Measurements from ENCODE around the gene LYPD6B. TPM values are rescaled to one million over a fixed set of nuclear protein-coding genes. Genes with fewer than 3 reads are reported as not detected.

The LYPD6B gene
- total RNA-seq, 1 experiment from 2014 or later, result not detected

DNA sequence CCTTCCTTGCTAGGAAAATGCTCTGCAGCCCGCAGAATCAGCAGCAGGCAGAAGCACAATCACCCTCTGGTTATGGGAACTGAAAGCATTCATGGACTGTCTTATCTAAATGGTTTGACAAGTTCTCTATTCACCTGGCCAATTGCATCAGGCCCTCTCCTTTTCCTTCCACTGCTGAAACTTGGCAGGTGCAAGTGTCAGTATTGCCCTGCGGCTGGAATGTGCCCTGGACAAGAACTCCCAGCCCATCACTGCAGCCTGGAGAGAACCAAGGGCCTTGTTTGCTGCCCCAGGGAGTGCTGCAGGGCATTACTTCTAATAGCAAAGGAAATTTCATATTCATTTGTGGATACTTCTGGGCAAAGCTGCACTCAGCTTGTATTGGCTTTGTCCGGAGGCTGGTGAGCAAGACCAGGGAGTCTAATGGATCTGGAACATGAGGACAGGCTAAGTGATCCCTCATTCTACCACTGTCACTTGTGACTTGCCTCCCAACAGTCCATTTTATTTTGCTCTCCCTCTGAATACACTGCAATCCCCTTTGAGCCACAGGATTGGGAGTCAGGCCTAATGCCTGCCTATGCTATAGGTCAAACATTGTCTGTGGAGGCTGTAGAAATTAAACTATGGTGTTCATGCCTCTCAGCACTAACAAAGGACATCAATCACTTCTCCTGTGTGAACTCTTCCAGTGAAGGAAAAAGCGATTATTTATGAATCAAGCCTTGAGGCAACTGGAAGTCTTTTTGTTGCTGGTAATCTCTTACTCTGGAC is 116.9 kb downstream of the LYPD6B start:
- H3K27me3 ChIP-seq (replicated peaks; ENCODE audit: insufficient read depth, low read depth, low read length, poor library complexity), result no peaks in the 10 kb centered on the region
- intact Hi-C loops (cut with micrococcal nuclease; ENCODE audit: unreplicated experiment), result no loop called here
- H3K9me3 ChIP-seq (ENCODE audit: low read depth, low read length, poor library complexity, severe bottlenecking), result no peaks in the 10 kb centered on the region

DNA sequence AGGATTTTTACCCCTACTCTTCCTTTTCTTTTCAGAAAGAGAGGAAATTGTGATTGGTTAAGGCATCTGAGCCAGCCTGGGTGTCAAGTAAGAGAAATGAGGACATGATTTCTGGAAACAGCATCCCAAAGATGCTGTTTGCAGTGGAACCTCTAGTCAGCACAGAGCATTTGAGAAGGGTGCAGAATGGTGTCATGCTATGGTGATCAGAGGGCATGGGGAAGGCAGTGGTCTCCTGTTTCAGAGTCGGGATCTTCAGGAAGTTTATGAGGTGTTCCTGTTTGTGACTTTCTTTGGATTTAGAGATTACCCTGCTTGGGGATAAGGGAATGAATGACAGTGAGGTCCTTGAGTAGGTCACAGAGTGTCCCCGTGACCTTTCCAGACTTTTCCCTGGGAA is 117.5 kb downstream of the LYPD6B start:
- ChIA-PET CTCF (no interaction called here), POLR2A (ENCODE audit: low non-redundant PET) (no interaction called here)
- intact Hi-C loops (cut with micrococcal nuclease; ENCODE audit: unreplicated experiment), result no loop called here
- BruUV-seq (replicated peaks), result no TSS peak
- Histone ChIP-seq H3K4me3 (ENCODE audit: low read depth, low read length, poor library complexity, severe bottlenecking) (no peak overlapping the region), H3K4me1 (ENCODE audit: insufficient read depth, low read length, poor library complexity, severe bottlenecking) (peaks cover 9% of the 10 kb centered on the region), H3K9me3 (ENCODE audit: low read depth, low read length, poor library complexity, severe bottlenecking) (no peaks in the 10 kb centered on the region), H3K36me3 (ENCODE audit: insufficient read depth, low read length, poor library complexity, severe bottlenecking) (no peaks in the 10 kb centered on the region), H3K27ac (ENCODE audit: low read depth, low read length, poor library complexity, severe bottlenecking) (no peak overlapping the region), H3K27me3 (replicated peaks; ENCODE audit: insufficient read depth, low read depth, low read length, poor library complexity) (no peaks in the 10 kb centered on the region)
- TF ChIP-seq EZH2 (IDR thresholded peaks at IDR 0.05; ENCODE audit: borderline replicate concordance, low read depth, low read length, poor library complexity, severe bottlenecking), result no peak
- TF ChIP-seq, protein P1, sequence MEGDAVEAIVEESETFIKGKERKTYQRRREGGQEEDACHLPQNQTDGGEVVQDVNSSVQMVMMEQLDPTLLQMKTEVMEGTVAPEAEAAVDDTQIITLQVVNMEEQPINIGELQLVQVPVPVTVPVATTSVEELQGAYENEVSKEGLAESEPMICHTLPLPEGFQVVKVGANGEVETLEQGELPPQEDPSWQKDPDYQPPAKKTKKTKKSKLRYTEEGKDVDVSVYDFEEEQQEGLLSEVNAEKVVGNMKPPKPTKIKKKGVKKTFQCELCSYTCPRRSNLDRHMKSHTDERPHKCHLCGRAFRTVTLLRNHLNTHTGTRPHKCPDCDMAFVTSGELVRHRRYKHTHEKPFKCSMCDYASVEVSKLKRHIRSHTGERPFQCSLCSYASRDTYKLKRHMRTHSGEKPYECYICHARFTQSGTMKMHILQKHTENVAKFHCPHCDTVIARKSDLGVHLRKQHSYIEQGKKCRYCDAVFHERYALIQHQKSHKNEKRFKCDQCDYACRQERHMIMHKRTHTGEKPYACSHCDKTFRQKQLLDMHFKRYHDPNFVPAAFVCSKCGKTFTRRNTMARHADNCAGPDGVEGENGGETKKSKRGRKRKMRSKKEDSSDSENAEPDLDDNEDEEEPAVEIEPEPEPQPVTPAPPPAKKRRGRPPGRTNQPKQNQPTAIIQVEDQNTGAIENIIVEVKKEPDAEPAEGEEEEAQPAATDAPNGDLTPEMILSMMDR (conservative IDR thresholded peaks at IDR 0.05; ENCODE audit: low read depth, low read length), result no peak
- no peak for DNase-seq (ENCODE audit: low spot score)

More for the DNA sequence above, 116.9 kb downstream of the LYPD6B start:
- no TSS peak for BruUV-seq (replicated peaks)
- peaks cover 9% of the 10 kb centered on the region for H3K4me1 ChIP-seq (ENCODE audit: insufficient read depth, low read length, poor library complexity, severe bottlenecking)
- H3K4me3 ChIP-seq (ENCODE audit: low read depth, low read length, poor library complexity, severe bottlenecking), result no peak overlapping the region
- no peak for TF ChIP-seq EZH2 (IDR thresholded peaks at IDR 0.05; ENCODE audit: borderline replicate concordance, low read depth, low read length, poor library complexity, severe bottlenecking)
- TF ChIP-seq, protein P1 (conservative IDR thresholded peaks at IDR 0.05; ENCODE audit: low read depth, low read length), result no peak
- POLR2A ChIA-PET (ENCODE audit: low non-redundant PET), result no interaction called here
- no peak overlapping the region for H3K27ac ChIP-seq (ENCODE audit: low read depth, low read length, poor library complexity, severe bottlenecking)
- no peak for DNase-seq (ENCODE audit: low spot score)
- CTCF ChIA-PET, result no interaction called here
- no peaks in the 10 kb centered on the region for H3K36me3 ChIP-seq (ENCODE audit: insufficient read depth, low read length, poor library complexity, severe bottlenecking)

DNA sequence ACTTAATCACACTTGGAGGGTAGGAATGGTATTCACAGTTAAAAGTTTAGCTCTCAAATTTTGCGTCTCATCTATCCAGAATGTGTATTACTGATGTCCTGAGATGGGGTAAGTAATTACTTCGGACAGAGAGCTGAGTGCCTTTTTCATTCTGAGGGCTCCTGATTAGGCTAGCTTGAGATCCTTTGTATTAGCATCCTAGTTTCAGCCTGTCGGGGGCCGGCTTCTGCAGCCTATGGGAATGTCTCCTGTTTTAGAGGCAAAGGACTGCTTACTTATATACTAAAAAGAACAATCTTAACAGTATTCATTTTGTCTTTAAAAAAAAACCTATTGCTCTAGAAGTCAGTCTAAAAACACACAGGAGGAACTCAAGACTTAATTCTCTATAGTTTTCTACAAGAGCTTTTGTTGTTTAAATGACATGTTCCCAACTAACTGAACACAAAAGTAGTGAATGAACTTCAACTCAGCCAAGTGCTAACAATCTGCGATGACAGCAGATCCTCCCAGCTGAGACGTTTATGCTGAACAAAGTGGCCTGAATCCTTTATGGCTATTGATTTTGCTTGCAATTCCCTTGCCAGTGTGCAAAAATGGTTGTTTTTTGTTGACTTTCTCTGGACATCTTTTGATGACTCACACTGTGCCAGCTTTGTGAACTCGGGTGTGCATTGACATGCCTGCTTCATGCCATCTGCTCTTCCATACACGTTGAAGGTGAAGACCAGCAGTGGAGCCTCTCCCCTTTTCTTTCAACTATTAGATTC is 118.7 kb downstream of the LYPD6B start:
- DNase-seq (ENCODE audit: low spot score), result no peak
- Histone ChIP-seq H3K27ac (ENCODE audit: low read depth, low read length, poor library complexity, severe bottlenecking) (no peak overlapping the region), H3K4me1 (ENCODE audit: insufficient read depth, low read length, poor library complexity, severe bottlenecking) (peaks cover 8% of the 10 kb centered on the region), H3K4me3 (ENCODE audit: low read depth, low read length, poor library complexity, severe bottlenecking) (no peak overlapping the region), H3K27me3 (replicated peaks; ENCODE audit: insufficient read depth, low read depth, low read length, poor library complexity) (no peaks in the 10 kb centered on the region), H3K9me3 (ENCODE audit: low read depth, low read length, poor library complexity, severe bottlenecking) (no peaks in the 10 kb centered on the region), H3K36me3 (ENCODE audit: insufficient read depth, low read length, poor library complexity, severe bottlenecking) (no peaks in the 10 kb centered on the region)
- CTCF ChIA-PET, result no interaction called here
- BruUV-seq (replicated peaks), result no TSS peak
- intact Hi-C loops (cut with micrococcal nuclease; ENCODE audit: unreplicated experiment), result no loop called here
- no peak for TF ChIP-seq EZH2 (IDR thresholded peaks at IDR 0.05; ENCODE audit: borderline replicate concordance, low read depth, low read length, poor library complexity, severe bottlenecking)
- TF ChIP-seq, protein P1 (conservative IDR thresholded peaks at IDR 0.05; ENCODE audit: low read depth, low read length), result no peak
- POLR2A ChIA-PET (ENCODE audit: low non-redundant PET), result no interaction called here

Data from A673 (cell line).